ENCODE data around the gene PIP5K1A. TPM values are rescaled to one million over a fixed set of nuclear protein-coding genes. Genes with fewer than 3 reads are reported as not detected.

PIP5K1A gene
- total RNA-seq, 1 donor from 2014 or later, result 95.5 TPM

DNA sequence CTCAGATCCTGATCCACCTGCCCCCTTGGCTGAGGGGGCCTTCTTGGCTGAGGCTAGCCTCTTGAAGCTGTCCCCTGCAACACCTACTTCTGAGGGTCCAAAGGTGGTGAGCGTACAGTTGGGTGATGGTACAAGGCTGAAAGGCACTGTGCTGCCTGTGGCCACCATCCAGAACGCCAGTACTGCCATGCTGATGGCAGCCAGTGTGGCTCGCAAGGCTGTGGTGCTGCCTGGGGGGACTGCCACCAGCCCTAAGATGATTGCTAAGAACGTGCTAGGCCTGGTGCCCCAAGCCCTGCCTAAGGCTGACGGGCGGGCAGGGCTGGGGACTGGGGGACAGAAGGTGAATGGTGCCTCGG, 89.0 kb downstream of the PIP5K1A start:
- Mint-ChIP-seq H3K27ac (no peak overlapping the region), H3K4me1 (ENCODE audit: low read depth) (peaks cover 16% of the 10 kb centered on the region), H3K36me3 (ENCODE audit: insufficient read depth) (peaks cover 13% of the 10 kb centered on the region), H3K27me3 (no peaks in the 10 kb centered on the region), H3K4me3 (ENCODE audit: low read depth) (no peak overlapping the region), H3K9me3 (ENCODE audit: low read depth) (no peaks in the 10 kb centered on the region)
- TF ChIP-seq, protein P1, sequence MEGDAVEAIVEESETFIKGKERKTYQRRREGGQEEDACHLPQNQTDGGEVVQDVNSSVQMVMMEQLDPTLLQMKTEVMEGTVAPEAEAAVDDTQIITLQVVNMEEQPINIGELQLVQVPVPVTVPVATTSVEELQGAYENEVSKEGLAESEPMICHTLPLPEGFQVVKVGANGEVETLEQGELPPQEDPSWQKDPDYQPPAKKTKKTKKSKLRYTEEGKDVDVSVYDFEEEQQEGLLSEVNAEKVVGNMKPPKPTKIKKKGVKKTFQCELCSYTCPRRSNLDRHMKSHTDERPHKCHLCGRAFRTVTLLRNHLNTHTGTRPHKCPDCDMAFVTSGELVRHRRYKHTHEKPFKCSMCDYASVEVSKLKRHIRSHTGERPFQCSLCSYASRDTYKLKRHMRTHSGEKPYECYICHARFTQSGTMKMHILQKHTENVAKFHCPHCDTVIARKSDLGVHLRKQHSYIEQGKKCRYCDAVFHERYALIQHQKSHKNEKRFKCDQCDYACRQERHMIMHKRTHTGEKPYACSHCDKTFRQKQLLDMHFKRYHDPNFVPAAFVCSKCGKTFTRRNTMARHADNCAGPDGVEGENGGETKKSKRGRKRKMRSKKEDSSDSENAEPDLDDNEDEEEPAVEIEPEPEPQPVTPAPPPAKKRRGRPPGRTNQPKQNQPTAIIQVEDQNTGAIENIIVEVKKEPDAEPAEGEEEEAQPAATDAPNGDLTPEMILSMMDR (IDR thresholded peaks at IDR 0.05; ENCODE audit: unreplicated experiment), result no peak
- DNase-seq (ENCODE audit: low spot score, unreplicated experiment), result no peak

DNA sequence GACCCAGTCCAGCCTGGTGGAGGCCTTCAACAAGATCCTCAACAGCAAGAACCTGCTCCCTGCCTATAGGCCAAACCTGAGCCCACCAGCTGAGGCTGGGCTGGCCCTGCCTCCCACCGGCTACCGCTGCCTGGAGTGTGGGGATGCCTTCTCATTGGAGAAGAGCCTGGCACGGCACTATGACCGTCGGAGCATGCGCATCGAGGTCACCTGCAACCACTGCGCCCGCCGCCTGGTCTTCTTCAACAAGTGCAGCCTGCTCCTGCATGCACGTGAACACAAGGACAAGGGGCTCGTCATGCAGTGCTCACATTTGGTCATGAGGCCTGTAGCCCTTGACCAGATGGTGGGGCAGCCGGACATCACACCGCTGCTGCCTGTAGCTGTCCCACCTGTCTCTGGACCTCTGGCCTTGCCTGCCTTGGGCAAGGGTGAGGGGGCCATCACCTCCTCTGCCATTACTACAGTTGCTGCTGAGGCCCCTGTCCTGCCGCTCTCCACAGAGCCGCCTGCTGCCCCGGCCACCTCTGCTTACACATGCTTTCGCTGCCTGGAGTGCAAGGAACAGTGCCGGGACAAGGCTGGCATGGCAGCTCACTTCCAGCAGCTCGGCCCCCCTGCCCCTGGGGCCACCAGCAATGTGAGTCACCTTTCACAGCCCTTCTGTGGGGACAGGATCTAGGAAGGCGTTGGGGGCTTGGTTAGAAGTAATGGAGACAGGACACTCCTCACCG, 89.6 kb downstream of the PIP5K1A start:
- Mint-ChIP-seq H3K4me1 (ENCODE audit: low read depth) (peaks cover 15% of the 10 kb centered on the region), H3K27ac (no peak overlapping the region), H3K4me3 (ENCODE audit: low read depth) (no peak overlapping the region), H3K27me3 (no peaks in the 10 kb centered on the region), H3K36me3 (ENCODE audit: insufficient read depth) (peaks cover 13% of the 10 kb centered on the region), H3K9me3 (ENCODE audit: low read depth) (no peaks in the 10 kb centered on the region)
- DNase-seq (ENCODE audit: low spot score, unreplicated experiment), result no peak
- TF ChIP-seq, protein P1 (IDR thresholded peaks at IDR 0.05; ENCODE audit: unreplicated experiment), result no peak

GRCh38 chr1:151288502-151288901, 90.2 kb downstream of the PIP5K1A start:
- Mint-ChIP-seq H3K9me3 (ENCODE audit: low read depth) (no peaks in the 10 kb centered on the region), H3K27me3 (no peaks in the 10 kb centered on the region), H3K4me3 (ENCODE audit: low read depth) (no peak overlapping the region), H3K4me1 (ENCODE audit: low read depth) (peaks cover 10% of the 10 kb centered on the region), H3K27ac (no peak overlapping the region), H3K36me3 (ENCODE audit: insufficient read depth) (peaks cover 13% of the 10 kb centered on the region)
- TF ChIP-seq, protein P1 (IDR thresholded peaks at IDR 0.05; ENCODE audit: unreplicated experiment), result no peak
- no peak for DNase-seq (ENCODE audit: low spot score, unreplicated experiment)

GRCh38 chr1:151289080-151289935, 91.0 kb downstream of the PIP5K1A start:
- TF ChIP-seq, protein P1 (IDR thresholded peaks at IDR 0.05; ENCODE audit: unreplicated experiment), result no peak
- no peak overlapping the region for H3K4me3 Mint-ChIP-seq (ENCODE audit: low read depth)
- no peak overlapping the region for H3K27ac Mint-ChIP-seq
- H3K36me3 Mint-ChIP-seq (ENCODE audit: insufficient read depth), result peaks cover 17% of the 10 kb centered on the region
- H3K27me3 Mint-ChIP-seq, result no peaks in the 10 kb centered on the region
- no peak for DNase-seq (ENCODE audit: low spot score, unreplicated experiment)
- H3K4me1 Mint-ChIP-seq (ENCODE audit: low read depth), result peaks cover 7% of the 10 kb centered on the region
- no peaks in the 10 kb centered on the region for H3K9me3 Mint-ChIP-seq (ENCODE audit: low read depth)

DNA sequence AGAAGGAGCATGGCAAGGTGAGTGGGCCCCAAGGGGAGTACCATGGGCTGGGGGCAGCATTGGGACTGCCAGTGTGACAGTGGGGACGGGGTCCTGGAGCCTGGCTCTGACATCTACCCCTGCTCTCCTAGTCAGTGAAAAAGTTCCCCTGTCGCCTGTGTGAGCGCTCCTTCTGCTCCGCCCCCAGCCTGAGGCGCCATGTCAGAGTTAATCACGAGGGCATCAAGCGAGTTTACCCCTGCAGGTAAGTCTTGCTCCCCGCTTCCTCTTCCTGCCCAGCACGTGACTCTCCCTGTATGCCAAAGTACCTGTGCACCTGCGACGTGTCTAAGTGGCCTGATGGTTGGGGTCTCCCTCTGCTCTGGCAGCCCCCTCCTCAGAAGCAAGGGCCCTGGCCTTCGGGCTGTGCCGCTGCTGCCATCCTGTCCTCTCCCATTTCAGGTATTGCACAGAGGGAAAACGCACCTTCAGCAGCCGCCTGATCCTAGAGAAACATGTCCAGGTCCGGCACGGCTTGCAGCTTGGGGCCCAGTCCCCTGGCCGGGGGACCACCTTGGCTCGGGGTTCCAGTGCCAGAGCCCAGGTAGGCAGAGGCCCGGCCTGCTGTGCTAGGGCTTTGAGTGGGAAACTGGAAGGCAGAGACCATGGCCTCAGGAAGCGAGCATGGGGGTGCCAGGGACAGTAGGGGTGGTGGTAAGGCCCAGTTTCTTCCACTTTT, 91.8 kb downstream of the PIP5K1A start:
- no peaks in the 10 kb centered on the region for H3K9me3 Mint-ChIP-seq (ENCODE audit: low read depth)
- H3K4me1 Mint-ChIP-seq (ENCODE audit: low read depth), result peaks cover 12% of the 10 kb centered on the region
- DNase-seq (ENCODE audit: low spot score, unreplicated experiment), result no peak
- H3K4me3 Mint-ChIP-seq (ENCODE audit: low read depth), result no peak overlapping the region
- no peaks in the 10 kb centered on the region for H3K27me3 Mint-ChIP-seq
- H3K36me3 Mint-ChIP-seq (ENCODE audit: insufficient read depth), result peaks cover 18% of the 10 kb centered on the region
- TF ChIP-seq, protein P1 (IDR thresholded peaks at IDR 0.05; ENCODE audit: unreplicated experiment), result no peak
- no peak overlapping the region for H3K27ac Mint-ChIP-seq
